ENCODE measurements around the gene LYZL2.

Gene LYZL2

DNA sequence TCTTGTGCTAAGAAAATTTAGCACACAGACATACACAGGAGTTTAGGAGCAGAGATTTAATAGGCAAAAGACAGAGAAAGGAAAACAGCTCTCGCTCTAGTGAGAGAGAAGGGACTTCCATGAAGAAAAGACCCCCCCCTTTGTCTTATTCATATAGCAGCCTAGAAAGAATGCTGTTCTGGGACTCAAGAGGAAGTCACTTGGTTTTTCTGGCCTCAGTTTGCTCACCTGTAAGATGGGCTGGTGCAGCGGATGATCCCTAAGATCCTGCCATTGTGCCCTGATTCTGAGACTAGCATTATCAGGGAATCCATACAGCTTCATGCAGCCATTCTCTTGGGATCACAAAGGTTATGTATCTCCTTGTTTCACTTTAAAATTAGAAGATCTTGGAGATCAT, 42.7 kb downstream of the LYZL2 start:
- TF ChIP-seq SIN3A (IDR thresholded peaks at IDR 0.05; ENCODE audit: borderline replicate concordance, insufficient read depth, low read length) (no peak), FOXP2 (optimal IDR thresholded peaks at IDR 0.05; ENCODE audit: borderline replicate concordance, extremely low read depth, extremely low read length, insufficient read depth) (no peak), POLR2AphosphoS5 (IDR thresholded peaks at IDR 0.05; ENCODE audit: low read depth, low read length) (no peak), TAF1 (IDR thresholded peaks at IDR 0.05; ENCODE audit: borderline replicate concordance, insufficient read depth, low read length) (no peak)
- TF ChIP-seq, protein P1, sequence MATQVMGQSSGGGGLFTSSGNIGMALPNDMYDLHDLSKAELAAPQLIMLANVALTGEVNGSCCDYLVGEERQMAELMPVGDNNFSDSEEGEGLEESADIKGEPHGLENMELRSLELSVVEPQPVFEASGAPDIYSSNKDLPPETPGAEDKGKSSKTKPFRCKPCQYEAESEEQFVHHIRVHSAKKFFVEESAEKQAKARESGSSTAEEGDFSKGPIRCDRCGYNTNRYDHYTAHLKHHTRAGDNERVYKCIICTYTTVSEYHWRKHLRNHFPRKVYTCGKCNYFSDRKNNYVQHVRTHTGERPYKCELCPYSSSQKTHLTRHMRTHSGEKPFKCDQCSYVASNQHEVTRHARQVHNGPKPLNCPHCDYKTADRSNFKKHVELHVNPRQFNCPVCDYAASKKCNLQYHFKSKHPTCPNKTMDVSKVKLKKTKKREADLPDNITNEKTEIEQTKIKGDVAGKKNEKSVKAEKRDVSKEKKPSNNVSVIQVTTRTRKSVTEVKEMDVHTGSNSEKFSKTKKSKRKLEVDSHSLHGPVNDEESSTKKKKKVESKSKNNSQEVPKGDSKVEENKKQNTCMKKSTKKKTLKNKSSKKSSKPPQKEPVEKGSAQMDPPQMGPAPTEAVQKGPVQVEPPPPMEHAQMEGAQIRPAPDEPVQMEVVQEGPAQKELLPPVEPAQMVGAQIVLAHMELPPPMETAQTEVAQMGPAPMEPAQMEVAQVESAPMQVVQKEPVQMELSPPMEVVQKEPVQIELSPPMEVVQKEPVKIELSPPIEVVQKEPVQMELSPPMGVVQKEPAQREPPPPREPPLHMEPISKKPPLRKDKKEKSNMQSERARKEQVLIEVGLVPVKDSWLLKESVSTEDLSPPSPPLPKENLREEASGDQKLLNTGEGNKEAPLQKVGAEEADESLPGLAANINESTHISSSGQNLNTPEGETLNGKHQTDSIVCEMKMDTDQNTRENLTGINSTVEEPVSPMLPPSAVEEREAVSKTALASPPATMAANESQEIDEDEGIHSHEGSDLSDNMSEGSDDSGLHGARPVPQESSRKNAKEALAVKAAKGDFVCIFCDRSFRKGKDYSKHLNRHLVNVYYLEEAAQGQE (IDR thresholded peaks at IDR 0.05; ENCODE audit: insufficient read depth in 1 of 2, low read depth in 2 of 2, low read length in 2 of 2): no peak

DNA sequence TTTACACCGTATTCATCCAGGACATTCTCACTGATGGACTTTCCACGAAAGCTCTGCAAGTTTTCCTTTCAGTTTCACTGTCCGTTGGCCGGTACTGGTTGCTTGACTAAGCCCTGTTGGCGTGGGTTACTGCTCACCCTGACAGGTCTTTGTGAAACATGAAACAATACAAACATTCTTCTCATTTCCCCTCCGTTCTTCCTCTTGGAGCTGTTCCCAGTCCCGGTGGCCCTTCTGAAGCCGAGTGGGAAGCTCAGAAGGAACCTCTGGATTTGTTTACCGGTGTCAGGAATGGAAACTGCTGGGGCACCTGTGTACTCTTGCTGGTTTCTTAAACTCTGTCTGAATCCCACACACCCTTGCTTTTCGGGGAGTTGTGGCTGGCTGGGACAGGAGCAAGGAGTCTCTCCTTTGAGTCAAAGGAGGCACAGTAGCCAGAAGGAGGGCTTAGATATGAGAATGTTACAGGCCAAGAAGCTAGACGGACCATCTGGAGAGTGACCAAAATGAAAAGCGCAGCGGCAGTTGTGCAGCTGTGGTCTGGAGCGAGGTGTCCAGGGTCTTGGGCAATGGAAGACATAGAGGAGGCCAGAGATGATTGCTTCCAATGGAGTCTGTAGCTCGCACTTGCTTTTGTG, 45.7 kb downstream of the LYZL2 start:
- TF ChIP-seq, protein P1 (IDR thresholded peaks at IDR 0.05; ENCODE audit: insufficient read depth in 1 of 2, low read depth in 2 of 2, low read length in 2 of 2): no peak
- no peak for TF ChIP-seq FOXP2 (optimal IDR thresholded peaks at IDR 0.05; ENCODE audit: borderline replicate concordance, extremely low read depth, extremely low read length, insufficient read depth)
- no peak for TF ChIP-seq TAF1 (IDR thresholded peaks at IDR 0.05; ENCODE audit: borderline replicate concordance, insufficient read depth, low read length)
- no peak for TF ChIP-seq POLR2AphosphoS5 (IDR thresholded peaks at IDR 0.05; ENCODE audit: low read depth, low read length)
- no peak for TF ChIP-seq SIN3A (IDR thresholded peaks at IDR 0.05; ENCODE audit: borderline replicate concordance, insufficient read depth, low read length)

DNA sequence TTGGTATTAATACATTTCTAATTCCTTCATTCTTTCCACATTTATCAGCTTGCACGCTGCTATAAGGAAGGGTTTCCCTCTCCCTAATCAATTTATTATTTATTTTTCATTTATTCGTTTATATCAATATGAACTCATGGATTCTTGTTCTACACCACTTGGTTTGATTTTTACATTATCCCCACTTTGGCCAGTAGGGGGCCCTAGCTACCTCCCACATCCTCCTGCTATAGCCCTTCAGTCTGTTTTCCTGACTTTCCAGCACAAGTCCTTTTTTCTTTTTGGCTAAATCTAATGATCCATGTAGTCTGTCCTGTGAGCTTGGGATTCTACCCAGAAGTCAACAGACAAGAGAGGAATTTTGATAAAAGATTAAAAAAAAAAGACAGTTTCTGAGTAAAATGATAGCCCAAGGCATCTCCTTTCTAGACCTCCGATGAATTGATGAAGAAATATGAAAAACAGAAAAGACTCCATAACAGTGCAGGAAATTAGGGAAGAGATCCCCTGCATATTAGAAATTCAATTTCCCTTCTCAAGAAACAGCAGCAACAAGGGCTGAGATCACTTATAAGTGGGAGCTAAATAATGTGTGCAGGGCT, 47.7 kb downstream of the LYZL2 start:
- no peak for TF ChIP-seq FOXP2 (optimal IDR thresholded peaks at IDR 0.05; ENCODE audit: borderline replicate concordance, extremely low read depth, extremely low read length, insufficient read depth)
- no peak for TF ChIP-seq TAF1 (IDR thresholded peaks at IDR 0.05; ENCODE audit: borderline replicate concordance, insufficient read depth, low read length)
- TF ChIP-seq POLR2AphosphoS5 (IDR thresholded peaks at IDR 0.05; ENCODE audit: low read depth, low read length): no peak
- TF ChIP-seq SIN3A (IDR thresholded peaks at IDR 0.05; ENCODE audit: borderline replicate concordance, insufficient read depth, low read length): no peak
- TF ChIP-seq, protein P1 (IDR thresholded peaks at IDR 0.05; ENCODE audit: insufficient read depth in 1 of 2, low read depth in 2 of 2, low read length in 2 of 2): no peak

DNA sequence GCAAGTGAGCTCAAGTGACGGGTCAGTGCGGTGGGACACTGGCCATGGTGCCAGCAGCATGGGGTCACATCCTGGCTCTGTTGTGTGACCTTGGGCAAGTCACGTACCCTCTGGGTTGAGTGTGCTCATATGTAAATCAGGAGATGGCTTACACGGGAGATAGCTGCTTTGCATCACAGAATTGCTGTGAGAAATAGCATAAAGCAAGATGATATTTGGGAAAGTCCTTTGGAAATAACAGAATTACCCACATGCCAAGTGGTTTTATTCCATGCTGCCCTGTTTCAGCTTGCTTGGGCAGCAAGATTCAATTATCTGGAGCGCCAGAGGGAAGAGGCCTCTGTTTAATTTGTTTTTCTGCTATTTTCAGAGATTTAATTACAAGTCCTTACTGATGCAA, 48.9 kb downstream of the LYZL2 start:
- TF ChIP-seq FOXP2 (optimal IDR thresholded peaks at IDR 0.05; ENCODE audit: borderline replicate concordance, extremely low read depth, extremely low read length, insufficient read depth) (no peak), SIN3A (IDR thresholded peaks at IDR 0.05; ENCODE audit: borderline replicate concordance, insufficient read depth, low read length) (no peak), POLR2AphosphoS5 (IDR thresholded peaks at IDR 0.05; ENCODE audit: low read depth, low read length) (no peak), TAF1 (IDR thresholded peaks at IDR 0.05; ENCODE audit: borderline replicate concordance, insufficient read depth, low read length) (no peak)
- TF ChIP-seq, protein P1 (IDR thresholded peaks at IDR 0.05; ENCODE audit: insufficient read depth in 1 of 2, low read depth in 2 of 2, low read length in 2 of 2): no peak
